Neuronal stem cell (in vitro differentiated cells): Measurements from ENCODE around the gene CTNNBL1.

Experiments used
- DNase-seq: peaks from one replicate; pipeline ENCODE4 v3.0.0-alpha.2; 2013; ENCODE audit warnings: low spot score
- H2AFZ ChIP-seq: one replicate; pipeline ENCODE4 v1.6.1; 2013; ENCODE audit warnings: mild to moderate bottlenecking, low read length, inconsistent platforms
- H2AK5ac ChIP-seq: 2 replicates; pipeline ENCODE4 v1.6.1; 2013; ENCODE audit warnings: low read depth, mild to moderate bottlenecking, inconsistent platforms, low read length, moderate library complexity, mixed read lengths
- H2BK120ac ChIP-seq: 2 replicates; pipeline ENCODE4 v1.6.1; 2013; ENCODE audit warnings: low read depth, mild to moderate bottlenecking, inconsistent platforms, low read length, moderate library complexity, mixed read lengths
- H2BK12ac ChIP-seq: one replicate; pipeline ENCODE4 v1.6.1; 2013; ENCODE audit warnings: low read length, inconsistent platforms
- H2BK15ac ChIP-seq: 2 replicates; pipeline ENCODE4 v1.6.1; 2013; ENCODE audit warnings: mild to moderate bottlenecking, low read length, inconsistent platforms, mixed read lengths
- H2BK5ac ChIP-seq: one replicate; pipeline ENCODE4 v1.6.1; 2013; ENCODE audit warnings: inconsistent platforms, mild to moderate bottlenecking, low read length, moderate library complexity
- H3K14ac ChIP-seq: one replicate; pipeline ENCODE4 v1.6.1; 2013; ENCODE audit warnings: low read length, inconsistent platforms
- H3K18ac ChIP-seq: 2 replicates; pipeline ENCODE4 v1.6.1; 2013; ENCODE audit warnings: low read length, inconsistent platforms
- H3K23ac ChIP-seq: 2 replicates; pipeline ENCODE4 v1.6.1; 2013; ENCODE audit warnings: low read depth, mild to moderate bottlenecking, mixed read lengths, low read length, inconsistent platforms; ENCODE audit not compliant: poor library complexity
- H3K27ac ChIP-seq: replicated peaks from 3 replicates; pipeline ENCODE4 v1.5.1; 2013; ENCODE audit warnings: low read length, inconsistent platforms
- H3K27me3 ChIP-seq, 3 experiments: 2 replicates each; pipeline ENCODE4 v1.6.1; 2013; ENCODE audit warnings: low read length in 3 of 3, mild to moderate bottlenecking in 2 of 3, inconsistent platforms in 1 of 3, low read depth in 1 of 3, mixed read lengths in 1 of 3, moderate library complexity in 1 of 3; ENCODE audit not compliant: control insufficient read depth in 3 of 3, insufficient read depth in 3 of 3
- H3K36me3 ChIP-seq, 2 donors: replicated peaks in 1 of 2; 2 replicates each; pipeline ENCODE4 v1.6.1; 2013; ENCODE audit warnings: low read length in 2 of 2; ENCODE audit not compliant: control insufficient read depth in 2 of 2, insufficient read depth in 2 of 2
- H3K4ac ChIP-seq: 2 replicates; pipeline ENCODE4 v1.6.1; 2013; ENCODE audit warnings: inconsistent platforms, mild to moderate bottlenecking, low read length, moderate library complexity
- H3K4me1 ChIP-seq, 2 donors: 1 replicate in 1 of 2; 2 replicates in 1 of 2; pipeline ENCODE4 v1.6.1; 2013; ENCODE audit warnings: low read length in 2 of 2, low read depth in 1 of 2; ENCODE audit not compliant: control insufficient read depth in 2 of 2, insufficient read depth in 1 of 2
- H3K4me2 ChIP-seq: one replicate; pipeline ENCODE4 v1.6.1; 2013; ENCODE audit warnings: mild to moderate bottlenecking, low read length, inconsistent platforms; ENCODE audit not compliant: insufficient read depth, poor library complexity, severe bottlenecking
- H3K4me3 ChIP-seq, 2 donors: 2 replicates each; pipeline ENCODE4 v1.5.1; 2013; ENCODE audit warnings: low read length in 2 of 2, mild to moderate bottlenecking in 2 of 2, inconsistent platforms in 1 of 2, moderate library complexity in 1 of 2
- H3K79me1 ChIP-seq: one replicate; pipeline ENCODE4 v1.6.1; 2013; ENCODE audit warnings: low read depth, mild to moderate bottlenecking, inconsistent platforms, low read length, moderate library complexity
- H3K9ac ChIP-seq: one replicate; pipeline ENCODE4 v1.6.1; 2013; ENCODE audit warnings: mild to moderate bottlenecking, low read depth, low read length, inconsistent platforms; ENCODE audit not compliant: poor library complexity
- H3K9me3 ChIP-seq, 2 donors: replicated peaks in 1 of 2; 2 replicates each; pipeline versions ENCODE3 to v1.6.1; 2013; ENCODE audit warnings: low read length in 2 of 2, mild to moderate bottlenecking in 2 of 2, inconsistent platforms in 1 of 2, low read depth in 1 of 2, mixed read lengths in 1 of 2, moderate library complexity in 1 of 2; ENCODE audit not compliant: control insufficient read depth in 2 of 2, insufficient read depth in 1 of 2
- H4K8ac ChIP-seq: one replicate; pipeline ENCODE4 v1.6.1; 2013; ENCODE audit warnings: low read depth, mild to moderate bottlenecking, inconsistent platforms, low read length, moderate library complexity
- H4K91ac ChIP-seq: one replicate; pipeline ENCODE4 v1.6.1; 2013; ENCODE audit warnings: low read length, low read depth, mild to moderate bottlenecking, inconsistent platforms; ENCODE audit not compliant: poor library complexity
- WGBS, 2 donors: extraction: QIAGEN DNeasy Blood & Tissue Kit; methylation state at CpG; one replicate each; pipeline ENCODE4 v1.1.7; 2013; ENCODE audit warnings: missing lambda C conversion rate in 2 of 2, mixed read lengths in 1 of 2; ENCODE audit not compliant: insufficient read length in 2 of 2, insufficient replicate concordance in 1 of 2; ENCODE audit errors: extremely low coverage in 2 of 2; 5-methylcytosine and 5-hydroxymethylcytosine counted together

Gene CTNNBL1

GRCh38 chr20:37702403-37703034 lies 8.7 kb downstream of the CTNNBL1 start:
- no peak overlapping the region for H2BK15ac ChIP-seq
- no peak overlapping the region for H4K91ac ChIP-seq
- H2BK12ac ChIP-seq = no peak overlapping the region
- no peak overlapping the region for H3K4me3 ChIP-seq
- H3K4ac ChIP-seq = no peak overlapping the region
- no peak overlapping the region for H3K4me2 ChIP-seq
- H2AK5ac ChIP-seq = no peak overlapping the region
- H3K9me3 ChIP-seq = peaks cover 2 to 16% of the 10 kb centered on the region in 2 donors
- H2BK120ac ChIP-seq = no peak overlapping the region
- no peak overlapping the region for H3K9ac ChIP-seq
- no peak overlapping the region for H2BK5ac ChIP-seq
- H2AFZ ChIP-seq = no peak overlapping the region
- H3K14ac ChIP-seq = no peak overlapping the region
- H3K4me1 ChIP-seq = no peaks in the 10 kb centered on the region
- H3K36me3 ChIP-seq = no peaks in the 10 kb centered on the region
- no peaks in the 10 kb centered on the region for H3K27me3 ChIP-seq
- no peak for DNase-seq
- no peak overlapping the region for H3K23ac ChIP-seq
- H4K8ac ChIP-seq = no peak overlapping the region
- no CpG with 5 or more reads among the region's 1 CpG for WGBS, 2 donors
- H3K27ac ChIP-seq = no peak overlapping the region
- H3K18ac ChIP-seq = no peak overlapping the region
- no peaks in the 10 kb centered on the region for H3K79me1 ChIP-seq

- DNase-seq = no peak
- H3K4me2 ChIP-seq = no peak overlapping the region
- no CpG with 5 or more reads among the region's 6 CpGs for WGBS, 2 donors
- no peak overlapping the region for H3K27ac ChIP-seq
- no peaks in the 10 kb centered on the region for H3K36me3 ChIP-seq
- no peaks in the 10 kb centered on the region for H3K4me1 ChIP-seq
- no peak overlapping the region for H3K18ac ChIP-seq
- H3K79me1 ChIP-seq = no peaks in the 10 kb centered on the region
- H3K4me3 ChIP-seq = no peak overlapping the region
- no peak overlapping the region for H2BK15ac ChIP-seq
- H3K27me3 ChIP-seq = no peaks in the 10 kb centered on the region
- no peak overlapping the region for H2BK120ac ChIP-seq
- H2BK12ac ChIP-seq = no peak overlapping the region
- H4K91ac ChIP-seq = no peak overlapping the region
- H4K8ac ChIP-seq = no peak overlapping the region
- H3K4ac ChIP-seq = no peak overlapping the region
- H3K9me3 ChIP-seq = peaks cover 2 to 16% of the 10 kb centered on the region in 2 donors
- H3K23ac ChIP-seq = no peak overlapping the region
- no peak overlapping the region for H3K14ac ChIP-seq
- no peak overlapping the region for H2BK5ac ChIP-seq
- H2AFZ ChIP-seq = no peak overlapping the region
- H2AK5ac ChIP-seq = no peak overlapping the region
- no peak overlapping the region for H3K9ac ChIP-seq
Measured at GRCh38 chr20:37703035-37703845, 9.4 kb downstream of the CTNNBL1 start.

- Histone ChIP-seq H3K23ac (no peak overlapping the region), H3K18ac (no peak overlapping the region), H2BK15ac (no peak overlapping the region), H4K91ac (no peak overlapping the region), H3K14ac (no peak overlapping the region), H3K27ac (no peak overlapping the region), H3K9ac (no peak overlapping the region), H3K27me3 (no peaks in the 10 kb centered on the region), H2BK12ac (no peak overlapping the region), H3K4ac (no peak overlapping the region), H4K8ac (no peak overlapping the region), H2AFZ (no peak overlapping the region), H3K4me2 (no peak overlapping the region), H3K4me3 (no peak overlapping the region), H3K9me3 (peaks cover 2 to 16% of the 10 kb centered on the region in 2 donors), H2BK120ac (no peak overlapping the region), H3K79me1 (no peaks in the 10 kb centered on the region), H2AK5ac (no peak overlapping the region), H2BK5ac (no peak overlapping the region), H3K4me1 (no peaks in the 10 kb centered on the region), H3K36me3 (no peaks in the 10 kb centered on the region)
- 100% methylated on average over 1 of the region's 1 CpG; no CpG with 5 or more reads in 1 of the 2 donors for WGBS, 2 donors
- DNase-seq = no peak
Measured at GRCh38 chr20:37704955-37705354, 11.1 kb downstream of the CTNNBL1 start.

- H3K9ac ChIP-seq = no peak overlapping the region
Measured at GRCh38 chr20:37706298-37706697, 12.5 kb downstream of the CTNNBL1 start.

More at GRCh38 chr20:37706298-37706697, 12.5 kb downstream of the CTNNBL1 start:
- H3K79me1 ChIP-seq = no peaks in the 10 kb centered on the region
- no peak overlapping the region for H2BK15ac ChIP-seq
- no peak overlapping the region for H4K8ac ChIP-seq
- WGBS, 2 donors = no CpG with 5 or more reads among the region's 3 CpGs
- H3K36me3 ChIP-seq = no peaks in the 10 kb centered on the region
- no peak for DNase-seq
- H3K9me3 ChIP-seq = peaks cover 2 to 16% of the 10 kb centered on the region in 2 donors
- no peak overlapping the region for H3K4ac ChIP-seq
- no peak overlapping the region for H4K91ac ChIP-seq
- H3K14ac ChIP-seq = no peak overlapping the region
- no peak overlapping the region for H2BK12ac ChIP-seq
- H3K4me2 ChIP-seq = no peak overlapping the region
- no peaks in the 10 kb centered on the region for H3K27me3 ChIP-seq
- no peak overlapping the region for H3K23ac ChIP-seq
- H2AFZ ChIP-seq = no peak overlapping the region
- no peak overlapping the region for H2BK120ac ChIP-seq
- H3K27ac ChIP-seq = no peak overlapping the region
- H3K4me3 ChIP-seq = no peak overlapping the region
- H3K4me1 ChIP-seq = peaks cover 0 to 1% of the 10 kb centered on the region in 2 donors
- H2BK5ac ChIP-seq = no peak overlapping the region
- H2AK5ac ChIP-seq = no peak overlapping the region
- no peak overlapping the region for H3K18ac ChIP-seq
